Measurements from ENCODE around the gene LXN.
"Not testable (repeated sequence)": the region's sequence is repeated elsewhere in the genome, so short reads cannot be mapped to it uniquely, and the experiment has no call there.

Gene LXN, protein sequence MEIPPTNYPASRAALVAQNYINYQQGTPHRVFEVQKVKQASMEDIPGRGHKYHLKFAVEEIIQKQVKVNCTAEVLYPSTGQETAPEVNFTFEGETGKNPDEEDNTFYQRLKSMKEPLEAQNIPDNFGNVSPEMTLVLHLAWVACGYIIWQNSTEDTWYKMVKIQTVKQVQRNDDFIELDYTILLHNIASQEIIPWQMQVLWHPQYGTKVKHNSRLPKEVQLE

GRCh38 chr3:158672215-158673176 is at the start of gene LXN:
Gene LXN, minus strand, starts transcription at chr3:158672648. Its CDS starts 170 bp downstream, at chr3:158672478.
- DNase-seq, result peak; percentile 21 to 85 (median 59)
- intact Hi-C loops (cut with DNase I), result no loop called here

DNA sequence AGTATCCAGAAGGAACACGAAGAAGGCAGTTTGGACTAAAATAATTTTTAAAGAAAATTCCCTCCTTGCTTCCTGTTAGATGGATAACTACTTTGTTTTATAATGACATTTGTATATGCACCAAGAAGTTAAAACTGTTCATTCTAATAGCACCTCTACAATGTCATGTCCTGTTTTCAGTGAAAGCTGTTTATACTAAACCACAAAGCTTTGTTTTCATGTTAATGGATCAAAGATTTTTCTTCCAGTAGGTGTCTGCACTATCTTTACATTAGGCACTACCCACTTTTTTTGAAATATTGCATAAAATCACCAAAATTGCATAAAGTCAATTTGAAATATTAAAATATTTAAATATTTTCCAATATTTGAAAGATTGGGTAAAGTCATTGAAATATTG is 49.7 kb upstream of the LXN start:
- no peak for DNase-seq
- intact Hi-C loops (cut with DNase I), result no loop called here

- intact Hi-C loops (cut with DNase I), result no loop called here
- DNase-seq, result no peak
These were observed 46.2 kb upstream of the LXN start for GRCh38 chr3:158718490-158719170.

GRCh38 chr3:158717576-158717975 is 45.1 kb upstream of the LXN start:
- intact Hi-C loops (cut with DNase I), result no loop called here
- DNase-seq, result no peak

- peak in 26 of 42 donors; percentile 14 to 64 (median 36) for DNase-seq
- intact Hi-C loops (cut with DNase I), result no loop called here
These were observed 40.6 kb upstream of the LXN start for GRCh38 chr3:158713094-158713499.

GRCh38 chr3:158712443-158712842 is 40.0 kb upstream of the LXN start:
- no peak for DNase-seq
- intact Hi-C loops (cut with DNase I), result no loop called here

GRCh38 chr3:158711886-158712285 is 39.4 kb upstream of the LXN start:
- no peak for DNase-seq
- intact Hi-C loops (cut with DNase I), result no loop called here

GRCh38 chr3:158710601-158711000 is 38.2 kb upstream of the LXN start:
- DNase-seq, result no peak
- intact Hi-C loops (cut with DNase I), result no loop called here

DNA sequence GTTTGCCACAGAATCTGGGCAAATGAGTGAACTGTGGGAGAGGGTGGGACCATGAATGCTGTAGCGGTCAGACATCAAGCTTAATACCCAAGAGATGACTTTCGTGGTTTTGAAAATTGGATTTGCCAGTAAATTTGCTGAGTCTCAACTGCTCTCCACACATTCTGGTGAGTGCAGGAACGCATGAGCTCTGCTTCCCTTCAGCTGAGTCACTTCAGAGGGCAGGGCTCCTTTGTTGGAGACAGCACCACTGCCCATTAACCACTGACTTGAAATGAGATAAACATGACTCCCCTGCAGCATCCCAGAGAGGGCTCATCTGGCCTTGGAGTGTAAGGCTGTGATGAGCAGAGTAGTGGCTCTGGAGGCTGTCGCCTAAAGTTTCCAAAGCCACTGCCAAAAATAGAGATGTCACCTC is 37.2 kb upstream of the LXN start:
- intact Hi-C loops (cut with DNase I), result no loop called here
- no peak for DNase-seq

DNA sequence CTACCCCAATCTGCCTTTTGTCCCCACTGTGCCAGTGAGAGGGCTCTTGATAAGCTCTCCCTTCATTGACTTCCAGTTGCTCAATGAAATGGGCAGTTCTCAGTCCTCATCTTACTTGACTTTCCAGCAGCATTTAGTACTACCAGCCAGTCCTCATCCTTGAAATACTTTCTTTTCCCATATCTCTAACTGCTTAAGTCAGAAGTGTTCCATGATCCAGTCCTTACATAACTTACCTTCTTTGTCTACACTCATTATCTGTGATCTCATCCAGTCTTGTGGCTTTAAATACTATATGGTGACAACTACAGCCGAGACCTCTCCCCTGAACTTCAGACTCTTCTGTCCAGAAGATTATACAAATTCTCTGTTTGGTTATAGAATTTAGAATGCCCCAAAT is 31.1 kb upstream of the LXN start:
- intact Hi-C loops (cut with DNase I), result no loop called here
- no peak for DNase-seq

DNA sequence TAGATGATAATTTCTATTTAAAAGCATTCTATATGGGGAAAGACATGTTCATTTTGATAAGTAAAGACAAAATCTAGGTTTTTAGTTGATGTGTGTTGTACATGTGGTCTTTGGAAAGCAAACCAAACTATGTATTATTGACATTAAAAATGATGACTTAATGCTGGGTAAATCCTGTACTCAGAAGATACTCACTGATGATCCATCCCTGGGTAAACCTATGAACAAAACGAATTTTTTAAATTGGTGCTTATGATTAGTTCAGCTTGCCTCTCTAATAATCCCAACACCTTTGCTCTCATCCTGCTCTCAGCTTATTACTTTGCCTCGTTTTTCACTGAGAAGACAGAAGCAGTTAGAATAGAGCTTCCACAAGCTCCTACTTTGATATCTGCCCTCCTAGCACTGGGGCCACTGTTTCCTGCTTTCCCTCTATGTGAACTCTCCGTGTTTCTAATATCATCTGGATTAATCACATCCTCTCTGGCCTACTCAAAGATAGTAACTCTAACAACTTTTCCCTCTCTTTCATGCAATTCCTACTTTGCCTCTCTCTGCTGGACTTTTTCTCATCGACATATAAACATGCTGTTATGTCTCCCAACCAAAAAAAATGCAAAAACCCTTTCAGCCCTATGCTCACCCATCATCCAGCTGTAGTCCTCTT is 30.5 kb upstream of the LXN start:
- DNase-seq, result no peak
- intact Hi-C loops (cut with DNase I), result no loop called here

DNA sequence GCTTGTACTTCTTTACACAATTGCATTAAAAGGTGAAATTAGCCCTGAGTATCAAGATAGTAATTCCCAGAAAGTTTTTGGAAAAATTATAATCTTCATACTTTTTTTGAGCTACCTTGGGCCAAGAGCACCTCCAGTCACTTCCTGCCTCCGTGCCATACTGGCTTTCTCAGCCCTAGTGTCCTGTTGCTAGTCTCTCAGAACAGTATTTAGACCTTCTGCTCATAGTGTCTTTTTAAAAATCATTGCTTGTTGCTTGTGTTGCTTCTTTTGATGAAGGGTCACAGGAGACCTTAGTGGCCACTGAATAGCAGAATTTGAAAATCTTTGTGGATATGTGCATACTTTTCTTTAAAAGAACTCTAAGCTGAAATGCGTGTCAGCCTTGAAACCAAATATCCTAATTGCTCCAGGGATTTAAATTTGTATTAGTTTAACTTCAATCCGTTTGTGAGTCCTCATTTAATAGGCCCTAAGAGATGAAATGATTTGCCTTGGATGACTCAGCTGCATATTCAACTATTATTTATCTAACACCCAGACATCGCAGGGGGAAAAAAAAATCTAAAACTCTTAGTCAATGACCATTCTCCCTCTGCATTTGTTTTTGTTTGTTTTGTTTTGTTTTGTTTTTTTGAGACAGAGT is 29.1 kb upstream of the LXN start:
- DNase-seq, result no peak
- intact Hi-C loops (cut with DNase I), result no loop called here

GRCh38 chr3:158700559-158700958 is 28.1 kb upstream of the LXN start:
- intact Hi-C loops (cut with DNase I), result no loop called here
- DNase-seq, result no peak

- no peak for DNase-seq
- intact Hi-C loops (cut with DNase I), result no loop called here
These were observed 24.2 kb upstream of the LXN start for GRCh38 chr3:158696618-158697017.

- intact Hi-C loops (cut with DNase I); DNase-seq: not testable (repeated sequence)
These were observed 21.5 kb upstream of the LXN start for GRCh38 chr3:158693866-158694456.

- DNase-seq, result no peak
- intact Hi-C loops (cut with DNase I), result no loop called here
These were observed 12.7 kb upstream of the LXN start for GRCh38 chr3:158685159-158685558.

- no peak for DNase-seq
- intact Hi-C loops (cut with DNase I), result no loop called here
These were observed 10.9 kb upstream of the LXN start for GRCh38 chr3:158683230-158683962.

DNA sequence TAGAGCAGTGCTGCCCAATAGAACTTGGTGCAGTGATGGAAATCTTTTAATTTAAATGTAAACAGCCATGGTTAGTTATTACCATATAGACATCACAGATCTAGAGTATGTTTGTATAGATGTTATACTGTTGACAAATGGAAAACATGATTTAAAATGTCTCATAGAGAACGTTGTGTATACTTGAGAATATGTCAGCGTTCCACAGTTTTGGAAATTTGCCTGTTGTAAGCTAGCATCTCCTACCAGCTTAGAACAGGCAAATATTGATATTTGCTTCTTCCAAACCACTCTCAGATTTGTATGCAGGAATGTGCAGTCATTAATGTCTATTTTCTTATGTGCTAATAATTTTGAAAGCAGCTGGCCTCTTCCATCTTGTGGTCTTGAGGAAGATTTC is 8.4 kb upstream of the LXN start:
- no peak for DNase-seq
- intact Hi-C loops (cut with DNase I), result no loop called here

All from head of caudate nucleus (tissue), 42 donors.